HL-60 (cell line): ENCODE data around the gene LNPK.

Source experiments
- CTCF ChIP-seq: IDR thresholded peaks from one replicate; pipeline ENCODE4 v1.5.1; 2011; ENCODE audit warnings: low read length, control low read depth, inconsistent platforms; ENCODE audit not compliant: insufficient read depth
- GABPA ChIP-seq: IDR thresholded peaks from 2 replicates; pipeline ENCODE4 v1.6.1; 2012; ENCODE audit warnings: low read depth
- POLR2AphosphoS5 ChIP-seq: IDR thresholded peaks from 2 replicates; pipeline ENCODE4 v1.6.1; 2012; ENCODE audit warnings: low read depth
- REST ChIP-seq: IDR thresholded peaks from 2 replicates; pipeline ENCODE4 v1.6.1; 2012; ENCODE audit warnings: low read depth; ENCODE audit not compliant: insufficient replicate concordance
- SPI1 ChIP-seq: IDR thresholded peaks from 2 replicates; pipeline ENCODE4 v1.6.1; 2012; ENCODE audit warnings: low read depth, mild to moderate bottlenecking, borderline replicate concordance

GRCh38 chr2:175914846-175915245 lies 87.2 kb downstream of the LNPK start:
- TF ChIP-seq CTCF, result no peak
- no peak for TF ChIP-seq REST
- no peak for TF ChIP-seq POLR2AphosphoS5
- TF ChIP-seq GABPA, result no peak
- no peak for TF ChIP-seq SPI1
